GM12801 (cell line): Measurements from ENCODE around the gene SOBP.

ENCODE experiments used
- CTCF ChIP-seq: IDR thresholded peaks from one replicate; pipeline ENCODE4 v1.5.1; 2011; ENCODE audit warnings: control low read depth; ENCODE audit not compliant: insufficient read length; ENCODE audit errors: extremely low read depth

The SOBP gene

GRCh38 chr6:107574856-107575255, 84.9 kb downstream of the SOBP start:
- TF ChIP-seq CTCF: no peak

GRCh38 chr6:107576852-107577251, 86.9 kb downstream of the SOBP start:
- no peak for TF ChIP-seq CTCF

- TF ChIP-seq CTCF: no peak
These were observed 88.9 kb downstream of the SOBP start for GRCh38 chr6:107578642-107579341.

- no peak for TF ChIP-seq CTCF
These were observed 89.6 kb downstream of the SOBP start for GRCh38 chr6:107579456-107580056.

- TF ChIP-seq CTCF: no peak
These were observed 92.2 kb downstream of the SOBP start for GRCh38 chr6:107582086-107582485.

GRCh38 chr6:107584726-107585125, 94.8 kb downstream of the SOBP start:
- no peak for TF ChIP-seq CTCF

- TF ChIP-seq CTCF: no peak
These were observed 96.0 kb downstream of the SOBP start for GRCh38 chr6:107585815-107586435.
